Thoracic aorta (tissue), 2 donors: ENCODE results near the gene FAAP100. TPM values are rescaled to one million over a fixed set of nuclear protein-coding genes. Genes with fewer than 3 reads are reported as not detected.

Experiments used
- ATAC-seq: fragments of 150-250 bp; one replicate; pipeline ENCODE4 v1.8.0; 2017; ENCODE audit warnings: low read depth; ENCODE audit not compliant: insufficient number of reproducible peaks, low FRiP score
- DNase-seq: peaks from one replicate; pipeline ENCODE4 v3.0.0-alpha.2; 2020; ENCODE audit warnings: low spot score
- H3K27ac ChIP-seq, 2 donors: fragments of 200-600 bp; sonication (generic); 1 replicate in 1 of 2; 2 replicates in 1 of 2; pipeline ENCODE4 v1.5.1; 2016; ENCODE audit warnings: mild to moderate bottlenecking in 2 of 2, moderate library complexity in 2 of 2
- H3K27me3 ChIP-seq: fragments of 200-600 bp; sonication (generic); replicated peaks from 2 replicates; pipeline ENCODE4 v1.6.0; 2016; ENCODE audit warnings: mild to moderate bottlenecking; ENCODE audit not compliant: insufficient read depth
- H3K36me3 ChIP-seq: fragments of 200-600 bp; sonication (generic); one replicate; pipeline ENCODE4 v1.5.1; 2016
- H3K4me1 ChIP-seq, 2 donors: fragments of 200-600 bp; sonication (generic); 1 replicate in 1 of 2; 2 replicates in 1 of 2; pipeline versions ENCODE4 v1.5.1 to v1.6.0; 2016; ENCODE audit warnings: low read depth in 2 of 2, mild to moderate bottlenecking in 1 of 2; ENCODE audit not compliant: control insufficient read depth in 1 of 2
- H3K4me3 ChIP-seq: fragments of 200-600 bp; sonication (generic); 2 replicates; pipeline ENCODE4 v1.5.1; 2016; ENCODE audit warnings: mild to moderate bottlenecking
- H3K9me3 ChIP-seq: fragments of 200-600 bp; sonication (generic); 2 replicates; pipeline ENCODE4 v1.5.1; 2016
- total RNA-seq, 2 donors: library from RNA; depleted of rRNA; stranded (reverse); fragments of >200 nt; gene quantifications; one replicate each; pipeline versions ENCODE4 v1.1.0 to v1.2.3, GENCODE V29; 2016
- TF ChIP-seq, protein P1 (sequence below): fragments of 200-600 bp; sonication (generic); IDR thresholded peaks from one replicate; pipeline ENCODE4 v1.5.1; 2019; ENCODE audit warnings: antibody characterized with exemption

FAAP100 gene
- total RNA-seq, 2 donors from 2014 or later = 43.2 to 57.9 TPM

DNA sequence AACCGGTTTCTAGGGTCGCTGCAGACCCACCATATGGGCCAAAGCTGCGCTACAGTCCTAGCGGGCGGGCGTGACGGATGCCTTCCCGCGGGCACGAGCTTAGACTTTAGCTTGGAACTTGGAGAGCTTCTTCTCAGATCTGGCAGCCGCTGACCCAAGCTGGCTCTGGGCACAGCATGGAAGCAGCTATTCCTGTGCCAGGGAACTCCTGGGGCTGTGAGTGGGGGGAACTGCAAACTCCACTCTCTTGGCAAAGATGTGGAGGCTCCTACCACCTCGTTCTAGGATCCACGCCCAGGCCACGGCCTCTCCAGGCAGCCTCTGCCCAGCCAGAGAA lies 8.8 kb downstream of the FAAP100 start:
- Histone ChIP-seq H3K36me3 (peaks cover 60% of the 10 kb centered on the region), H3K4me3 (no peak overlapping the region), H3K4me1 (no peaks in the 10 kb centered on the region), H3K27ac (no peak overlapping the region), H3K9me3 (no peaks in the 10 kb centered on the region), H3K27me3 (no peaks in the 10 kb centered on the region)
- TF ChIP-seq, protein P1, sequence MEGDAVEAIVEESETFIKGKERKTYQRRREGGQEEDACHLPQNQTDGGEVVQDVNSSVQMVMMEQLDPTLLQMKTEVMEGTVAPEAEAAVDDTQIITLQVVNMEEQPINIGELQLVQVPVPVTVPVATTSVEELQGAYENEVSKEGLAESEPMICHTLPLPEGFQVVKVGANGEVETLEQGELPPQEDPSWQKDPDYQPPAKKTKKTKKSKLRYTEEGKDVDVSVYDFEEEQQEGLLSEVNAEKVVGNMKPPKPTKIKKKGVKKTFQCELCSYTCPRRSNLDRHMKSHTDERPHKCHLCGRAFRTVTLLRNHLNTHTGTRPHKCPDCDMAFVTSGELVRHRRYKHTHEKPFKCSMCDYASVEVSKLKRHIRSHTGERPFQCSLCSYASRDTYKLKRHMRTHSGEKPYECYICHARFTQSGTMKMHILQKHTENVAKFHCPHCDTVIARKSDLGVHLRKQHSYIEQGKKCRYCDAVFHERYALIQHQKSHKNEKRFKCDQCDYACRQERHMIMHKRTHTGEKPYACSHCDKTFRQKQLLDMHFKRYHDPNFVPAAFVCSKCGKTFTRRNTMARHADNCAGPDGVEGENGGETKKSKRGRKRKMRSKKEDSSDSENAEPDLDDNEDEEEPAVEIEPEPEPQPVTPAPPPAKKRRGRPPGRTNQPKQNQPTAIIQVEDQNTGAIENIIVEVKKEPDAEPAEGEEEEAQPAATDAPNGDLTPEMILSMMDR = no peak
- DNase-seq (no peak), ATAC-seq (no peak)

DNA sequence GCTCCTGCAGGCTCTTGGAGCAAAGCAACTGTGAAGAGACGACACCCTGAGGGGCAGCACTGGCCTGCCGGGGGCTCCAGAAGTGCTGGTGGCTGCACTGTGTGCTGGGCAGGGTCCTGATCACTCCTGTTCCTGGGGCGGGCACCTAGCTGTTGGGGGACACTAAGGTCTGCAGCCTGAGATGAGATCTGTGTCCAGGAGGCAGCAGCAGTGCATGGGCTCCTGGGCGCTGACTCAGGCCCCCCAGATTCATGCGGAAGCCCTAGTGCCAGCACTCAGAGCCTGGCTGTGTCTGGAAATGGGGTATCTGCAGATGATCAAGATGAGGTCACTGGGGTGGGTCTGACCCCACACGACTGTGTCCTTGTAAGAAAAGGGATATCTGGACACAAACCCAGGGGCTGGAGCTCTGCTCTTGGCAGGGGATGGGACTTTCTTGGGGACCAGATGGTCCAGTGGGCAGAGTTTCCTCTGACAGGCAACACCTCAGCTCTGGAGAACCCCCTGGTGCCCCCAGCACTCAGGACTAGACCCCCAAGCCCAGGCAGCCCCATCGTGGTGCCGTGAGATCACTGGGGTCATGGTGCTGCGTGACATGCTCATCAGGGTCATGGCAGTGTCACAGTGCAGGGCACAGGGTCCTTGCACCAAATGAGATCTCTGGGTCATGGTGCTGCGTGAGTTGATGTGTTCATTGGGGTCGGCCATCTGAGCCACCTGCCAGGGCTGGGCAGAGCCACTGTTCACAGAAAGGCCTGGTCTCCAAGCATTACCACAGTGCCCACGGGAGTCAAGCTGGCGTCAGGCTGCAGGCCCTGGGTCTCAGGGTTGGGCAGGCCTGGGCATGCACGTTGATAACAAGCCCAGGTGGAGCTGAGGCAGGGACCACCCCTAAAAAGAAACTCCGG lies 9.5 kb downstream of the FAAP100 start:
- TF ChIP-seq, protein P1 = no peak
- Histone ChIP-seq H3K27me3 (no peaks in the 10 kb centered on the region), H3K9me3 (no peaks in the 10 kb centered on the region), H3K4me3 (no peak overlapping the region), H3K4me1 (no peaks in the 10 kb centered on the region), H3K36me3 (peaks cover 54% of the 10 kb centered on the region), H3K27ac (no peak overlapping the region)
- no peak for DNase-seq
- no peak for ATAC-seq

DNA sequence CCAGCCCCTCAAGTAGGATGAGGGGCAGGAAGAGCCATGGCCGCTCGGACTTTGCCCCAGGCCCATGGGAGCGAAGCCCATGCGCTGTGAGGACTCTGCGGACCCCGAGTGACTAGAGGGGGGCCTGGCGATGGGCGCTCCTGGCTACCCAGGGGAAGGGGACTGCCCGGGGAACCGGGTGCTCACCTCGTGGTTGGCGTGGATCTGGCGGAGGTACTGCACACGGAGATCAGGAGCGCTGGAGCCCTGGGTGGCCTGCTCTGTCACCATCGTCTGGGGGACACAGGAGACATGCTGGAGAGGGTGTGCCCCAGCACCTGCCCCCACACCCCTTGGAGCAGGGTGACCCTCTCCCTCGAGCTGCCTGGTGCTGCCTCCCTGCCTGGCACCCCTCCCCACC lies 11.0 kb downstream of the FAAP100 start:
- H3K27me3 ChIP-seq = no peaks in the 10 kb centered on the region
- H3K4me3 ChIP-seq = no peak overlapping the region
- peaks cover 40% of the 10 kb centered on the region for H3K36me3 ChIP-seq
- no peak overlapping the region for H3K27ac ChIP-seq
- H3K9me3 ChIP-seq = no peaks in the 10 kb centered on the region
- ATAC-seq (no peak), DNase-seq (no peak)
- peaks cover 0 to 4% of the 10 kb centered on the region in 2 donors for H3K4me1 ChIP-seq
- TF ChIP-seq, protein P1 = no peak

DNA sequence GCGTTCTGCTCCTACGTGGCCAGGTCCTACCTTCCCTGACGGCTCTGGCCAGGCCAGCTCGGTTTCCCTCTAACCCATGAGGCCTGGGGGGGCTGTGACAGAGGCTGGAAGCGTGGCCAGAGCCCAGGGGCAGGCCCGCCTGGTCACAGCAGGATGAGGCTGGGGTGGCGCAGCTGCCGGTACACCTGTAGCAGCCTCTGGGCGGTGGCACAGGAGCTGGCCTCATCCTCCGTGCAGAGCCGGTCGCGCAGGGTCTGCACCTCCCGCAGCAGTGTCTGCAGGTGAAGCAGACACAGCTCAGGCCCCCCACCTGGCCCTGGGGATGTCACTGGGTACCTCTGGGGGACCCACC lies 11.5 kb downstream of the FAAP100 start:
- DNase-seq (no peak), ATAC-seq (no peak)
- no peaks in the 10 kb centered on the region for H3K9me3 ChIP-seq
- H3K4me3 ChIP-seq = no peak overlapping the region
- H3K27me3 ChIP-seq = no peaks in the 10 kb centered on the region
- TF ChIP-seq, protein P1 = no peak
- peaks cover 0 to 4% of the 10 kb centered on the region in 2 donors for H3K4me1 ChIP-seq
- no peak overlapping the region for H3K27ac ChIP-seq
- peaks cover 35% of the 10 kb centered on the region for H3K36me3 ChIP-seq

DNA sequence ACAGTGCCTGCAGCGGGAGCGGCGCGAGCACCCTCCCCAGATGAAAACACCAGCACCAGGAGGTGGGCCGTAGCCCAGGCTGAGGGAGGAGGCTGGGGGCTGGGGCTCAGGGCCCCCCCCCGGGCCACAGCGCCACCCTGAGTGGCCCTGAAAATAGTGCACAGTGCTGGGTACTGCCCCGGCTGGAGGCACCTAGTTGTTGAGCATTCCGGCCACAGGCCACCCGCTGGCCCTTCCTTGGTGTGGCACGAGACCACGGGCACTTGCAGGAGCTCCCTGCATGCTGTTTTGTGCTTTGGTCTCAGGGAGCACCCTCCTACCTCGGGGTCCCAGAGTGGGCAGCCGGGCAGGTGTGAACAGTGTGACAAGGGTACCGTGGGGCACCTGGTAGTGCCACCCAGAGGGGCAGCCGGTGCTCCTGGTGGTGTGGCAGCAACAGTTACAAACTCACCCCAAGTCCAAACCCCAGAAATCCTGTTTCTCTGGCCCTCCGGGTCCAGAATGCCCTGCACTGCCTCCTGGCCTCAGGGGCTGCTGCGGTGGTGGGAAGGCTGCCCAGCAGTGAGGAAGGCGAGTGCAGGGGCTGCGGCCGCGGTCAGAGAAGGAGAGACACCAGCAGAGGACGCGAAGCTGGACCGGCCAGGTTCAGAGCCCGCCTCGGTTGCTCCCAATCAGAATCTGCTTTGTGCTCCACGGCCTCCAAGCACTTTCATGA lies 12.0 kb downstream of the FAAP100 start:
- H3K27me3 ChIP-seq = no peaks in the 10 kb centered on the region
- H3K27ac ChIP-seq = no peak overlapping the region
- no peak for DNase-seq
- peaks cover 30% of the 10 kb centered on the region for H3K36me3 ChIP-seq
- peaks cover 0 to 4% of the 10 kb centered on the region in 2 donors for H3K4me1 ChIP-seq
- TF ChIP-seq, protein P1 = no peak
- ATAC-seq = no peak
- H3K9me3 ChIP-seq = no peaks in the 10 kb centered on the region
- no peak overlapping the region for H3K4me3 ChIP-seq
